NCI-H526 (cell line): ENCODE data around the gene PTX4.

ENCODE experiments used
- DNase-seq, 2 experiments: peaks; one replicate each; lab custom pipeline; 2025; lab: John Stamatoyannopoulos, UW

The PTX4 gene

DNA sequence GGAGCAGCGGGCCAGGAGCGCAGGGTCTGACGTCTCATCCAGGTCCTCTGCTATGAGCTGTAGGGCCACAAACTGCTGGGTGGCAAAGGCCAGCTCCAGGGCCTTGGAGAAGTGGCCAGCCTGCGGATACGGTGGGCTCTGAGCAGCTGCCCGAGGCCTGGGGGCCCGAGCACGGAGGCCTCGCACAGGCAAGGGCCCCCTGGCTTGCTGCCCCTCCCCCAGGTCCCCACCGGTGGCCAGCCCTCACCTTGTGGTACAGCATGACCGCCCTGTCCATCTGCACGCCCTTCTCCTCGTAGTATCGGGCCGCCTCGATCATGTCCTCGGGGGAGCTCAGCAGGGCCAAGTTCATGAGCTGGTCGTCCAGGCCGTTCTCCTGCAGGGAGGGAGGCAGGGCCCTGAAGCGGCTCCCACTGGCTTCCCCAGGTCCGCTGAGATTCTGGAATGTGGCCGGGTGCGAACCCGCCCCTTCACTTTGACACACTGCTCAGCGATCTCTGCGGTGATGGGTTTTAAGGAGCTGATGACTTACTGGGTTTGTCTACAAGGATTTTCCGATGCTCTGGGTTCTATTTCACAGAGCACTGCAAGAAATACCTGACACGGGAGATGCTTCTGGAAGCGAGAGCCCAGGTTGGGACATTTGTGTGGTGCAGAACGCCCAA is 35.0 kb upstream of the PTX4 start:
- DNase-seq = no peak

DNA sequence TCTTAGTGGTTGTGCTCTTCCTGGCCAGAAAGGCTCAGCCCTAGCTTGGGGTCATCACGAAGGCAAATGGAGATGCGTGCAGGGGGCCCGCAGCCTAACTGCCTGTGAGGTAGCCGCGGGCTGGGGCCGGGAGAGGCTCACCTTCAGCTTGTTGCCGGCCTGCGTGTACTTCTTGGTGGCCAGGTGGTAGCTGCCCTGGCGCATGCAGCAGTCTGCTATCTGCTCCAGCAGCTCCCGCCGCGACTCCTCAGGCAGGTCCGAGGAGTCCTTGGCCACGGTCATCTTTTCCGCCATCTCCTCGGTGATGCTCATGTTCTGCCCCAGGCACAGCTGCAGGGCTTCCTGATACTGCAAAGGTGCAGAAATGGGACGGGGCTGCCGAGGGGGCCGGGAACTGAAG is 31.7 kb upstream of the PTX4 start:
- DNase-seq = no peak

GRCh38 chr16:1519831-1520230 is 31.1 kb upstream of the PTX4 start:
- DNase-seq = no peak

DNA sequence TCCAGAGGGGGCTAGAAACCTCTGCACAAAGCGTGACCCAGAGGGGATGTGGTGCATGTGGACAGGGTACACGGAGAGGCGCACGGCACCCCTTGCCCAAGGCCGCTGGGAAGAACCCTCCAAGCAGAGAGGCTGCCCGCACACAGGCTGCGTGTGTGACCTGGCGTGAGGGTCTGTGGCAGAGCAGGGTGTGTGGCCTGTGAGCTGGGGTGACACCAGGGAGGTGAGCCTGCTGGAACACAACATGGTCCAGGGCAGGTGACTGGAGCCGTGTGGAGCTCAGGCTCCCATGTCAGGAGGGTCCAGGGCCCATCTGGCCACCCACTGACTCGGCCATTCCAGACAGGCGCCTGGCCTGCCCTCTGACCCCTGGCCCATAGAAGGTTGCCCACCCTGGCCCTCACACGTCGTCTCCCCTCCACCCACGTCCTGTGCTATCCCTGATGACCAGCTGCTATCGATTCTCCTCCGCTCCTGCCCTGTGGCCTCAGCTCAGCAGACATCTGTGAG is 29.9 kb upstream of the PTX4 start:
- no peak for DNase-seq

- no peak for DNase-seq
Observed at GRCh38 chr16:1514507-1514906, 25.8 kb upstream of the PTX4 start.

DNA sequence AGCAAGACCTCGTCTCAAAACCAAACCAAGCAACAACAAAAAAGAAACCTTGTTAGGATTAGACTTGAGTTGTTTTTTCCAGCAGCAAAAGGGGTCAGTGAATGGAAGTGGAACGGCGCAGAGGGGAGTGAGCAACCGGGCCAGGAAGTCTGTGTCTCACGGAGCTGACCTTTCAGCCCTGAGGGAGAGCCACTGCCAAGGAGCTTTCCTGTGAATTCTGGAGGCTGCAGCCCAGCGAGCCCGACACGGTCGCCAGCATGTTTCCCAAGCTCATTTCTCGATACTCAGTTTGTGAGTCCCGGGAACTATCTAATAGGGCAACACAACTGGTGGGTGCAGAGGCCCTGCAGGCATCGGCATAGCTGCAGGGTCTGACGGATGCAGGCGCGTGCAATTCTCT is 24.0 kb upstream of the PTX4 start:
- DNase-seq = no peak

DNA sequence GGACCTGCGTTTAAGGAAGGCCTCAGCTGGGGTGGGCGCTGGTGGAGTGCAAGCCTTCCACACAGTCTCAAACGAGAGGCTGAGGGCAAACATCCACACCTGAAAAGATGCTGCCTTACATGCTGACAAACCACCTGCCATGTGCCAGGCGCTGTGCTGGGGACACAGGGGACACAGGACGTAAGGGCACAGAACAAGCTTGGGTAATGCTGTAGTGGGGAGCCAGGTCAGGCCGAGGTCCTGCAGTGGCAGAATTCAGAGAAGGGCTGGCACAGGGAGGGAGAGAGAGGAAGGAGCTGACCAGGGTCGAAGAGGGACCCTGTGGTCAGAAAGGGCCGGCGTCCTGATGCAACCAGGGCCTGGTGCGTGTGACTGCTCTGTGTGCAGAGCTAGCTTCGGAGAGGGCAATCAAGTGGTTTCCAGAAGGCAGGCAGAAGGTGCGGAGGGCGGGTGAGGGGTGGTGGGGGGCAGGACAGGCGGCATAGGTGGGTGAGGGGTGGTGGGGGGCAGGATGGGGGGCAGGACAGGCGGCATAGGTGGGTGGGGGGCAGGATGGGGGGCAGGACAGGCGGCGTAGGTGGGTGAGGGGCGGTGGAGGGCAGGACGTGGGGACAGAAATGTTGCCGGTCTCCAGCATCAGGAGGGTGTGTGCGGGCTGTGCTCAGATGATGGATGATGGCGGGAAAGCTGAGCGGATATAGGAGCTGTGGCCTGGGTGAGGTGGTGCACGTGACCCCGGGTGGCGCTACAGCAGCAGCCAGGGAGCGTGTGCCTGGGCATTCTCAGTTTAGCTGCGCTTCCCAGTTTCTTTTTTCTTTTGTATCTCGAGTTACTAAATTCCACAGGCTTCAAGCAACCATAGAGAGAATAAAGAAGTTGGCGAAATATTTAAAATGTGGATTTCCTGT is 23.2 kb upstream of the PTX4 start:
- peak in 1 of 2 experiments; percentile 13 for DNase-seq

- DNase-seq = no peak
Observed at GRCh38 chr16:1510941-1511351, 22.2 kb upstream of the PTX4 start.

GRCh38 chr16:1510272-1510671 is 21.5 kb upstream of the PTX4 start:
- DNase-seq = no peak

- DNase-seq = no peak
Observed at GRCh38 chr16:1509307-1510221, 20.8 kb upstream of the PTX4 start.

DNA sequence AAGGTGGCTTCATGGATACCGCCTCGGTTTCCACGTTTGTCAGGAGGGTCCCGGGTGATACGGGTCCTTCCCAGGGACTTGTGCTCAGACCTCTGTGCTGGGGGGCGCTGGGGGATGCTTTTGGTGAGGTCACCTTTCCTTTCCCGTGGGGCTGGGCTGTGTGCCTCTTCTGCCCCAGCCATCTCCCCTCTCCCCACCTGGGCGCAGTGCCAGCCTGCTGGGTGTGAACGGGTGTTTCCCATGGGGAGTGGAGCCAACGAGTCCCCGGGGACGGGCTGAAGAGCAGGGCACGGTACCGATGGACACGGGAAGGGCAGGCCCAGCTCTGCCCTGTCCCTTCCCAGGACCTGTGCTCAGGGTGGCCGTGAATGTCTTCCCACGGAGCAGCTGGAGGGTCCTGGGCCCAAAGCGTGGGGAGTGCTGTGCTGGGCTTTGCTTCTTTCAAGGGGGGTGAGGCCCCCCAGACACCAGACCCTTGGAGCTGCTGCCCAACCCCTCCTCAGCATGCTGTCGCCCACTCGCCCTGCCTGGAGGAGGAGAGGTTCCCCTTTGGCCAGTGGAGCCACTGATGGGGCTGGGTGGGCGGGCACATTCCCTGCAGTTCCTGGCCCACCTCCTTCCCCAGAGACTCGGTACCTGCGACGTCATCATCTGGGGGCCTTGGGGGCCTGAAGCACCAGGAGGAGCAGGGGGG is 19.9 kb upstream of the PTX4 start:
- DNase-seq = no peak

DNA sequence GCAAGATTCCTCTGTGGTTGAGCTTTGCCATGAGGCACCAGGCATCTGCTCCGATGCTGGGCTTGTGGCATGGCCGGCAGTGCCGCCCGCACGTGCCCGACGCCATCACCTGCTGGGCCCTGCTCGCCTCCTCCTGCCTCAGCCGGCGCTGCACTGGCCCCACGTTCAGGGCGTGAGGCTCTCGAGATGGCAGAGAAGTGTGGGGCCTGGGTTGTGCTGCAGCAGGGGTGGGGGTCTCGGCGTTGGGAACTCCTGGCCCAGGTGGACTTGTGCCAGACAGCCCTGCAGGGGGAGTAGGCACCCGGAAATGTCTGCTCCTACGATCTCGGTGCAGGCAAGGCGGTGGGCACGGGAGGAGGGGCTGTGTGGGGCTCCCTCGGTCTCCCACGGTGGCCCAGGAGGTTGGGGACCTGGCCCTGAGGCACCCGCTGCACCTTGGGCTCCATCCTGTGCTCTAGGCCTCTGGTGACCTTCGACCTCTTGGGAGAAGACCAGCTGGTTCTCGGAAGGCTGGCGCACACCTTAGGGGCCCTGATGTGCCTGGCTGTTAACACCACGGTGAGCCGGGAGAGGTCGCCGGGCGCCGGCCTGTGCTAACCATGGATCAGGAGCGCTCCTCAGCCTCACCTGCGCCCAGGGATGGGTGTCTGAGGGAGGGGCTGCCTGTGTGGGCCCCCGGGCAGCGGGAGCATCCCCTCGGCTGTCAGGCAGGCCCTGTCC is 17.9 kb upstream of the PTX4 start:
- DNase-seq = no peak

DNA sequence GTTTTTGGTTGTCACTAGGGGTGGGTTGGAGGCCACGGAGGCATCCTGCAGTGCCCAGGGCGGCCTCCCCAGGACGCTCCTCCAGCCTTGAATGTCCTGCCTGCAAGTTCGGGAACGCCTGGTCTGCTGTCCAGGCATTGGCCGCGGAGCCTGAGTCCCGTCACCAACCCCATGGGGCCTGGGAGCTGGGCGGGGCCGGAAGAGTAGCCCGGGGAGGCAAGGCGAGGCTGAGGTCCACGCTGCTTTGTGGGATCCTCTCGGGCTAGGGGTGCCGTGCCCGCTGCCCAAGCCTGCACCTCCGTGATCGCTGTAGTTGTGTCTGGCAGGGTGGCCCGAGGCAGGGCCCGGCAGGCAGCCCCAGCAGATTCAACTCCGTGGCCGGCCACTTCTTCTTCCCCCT is 17.2 kb upstream of the PTX4 start:
- no peak for DNase-seq

GRCh38 chr16:1505073-1505844 is 16.5 kb upstream of the PTX4 start:
- no peak for DNase-seq

DNA sequence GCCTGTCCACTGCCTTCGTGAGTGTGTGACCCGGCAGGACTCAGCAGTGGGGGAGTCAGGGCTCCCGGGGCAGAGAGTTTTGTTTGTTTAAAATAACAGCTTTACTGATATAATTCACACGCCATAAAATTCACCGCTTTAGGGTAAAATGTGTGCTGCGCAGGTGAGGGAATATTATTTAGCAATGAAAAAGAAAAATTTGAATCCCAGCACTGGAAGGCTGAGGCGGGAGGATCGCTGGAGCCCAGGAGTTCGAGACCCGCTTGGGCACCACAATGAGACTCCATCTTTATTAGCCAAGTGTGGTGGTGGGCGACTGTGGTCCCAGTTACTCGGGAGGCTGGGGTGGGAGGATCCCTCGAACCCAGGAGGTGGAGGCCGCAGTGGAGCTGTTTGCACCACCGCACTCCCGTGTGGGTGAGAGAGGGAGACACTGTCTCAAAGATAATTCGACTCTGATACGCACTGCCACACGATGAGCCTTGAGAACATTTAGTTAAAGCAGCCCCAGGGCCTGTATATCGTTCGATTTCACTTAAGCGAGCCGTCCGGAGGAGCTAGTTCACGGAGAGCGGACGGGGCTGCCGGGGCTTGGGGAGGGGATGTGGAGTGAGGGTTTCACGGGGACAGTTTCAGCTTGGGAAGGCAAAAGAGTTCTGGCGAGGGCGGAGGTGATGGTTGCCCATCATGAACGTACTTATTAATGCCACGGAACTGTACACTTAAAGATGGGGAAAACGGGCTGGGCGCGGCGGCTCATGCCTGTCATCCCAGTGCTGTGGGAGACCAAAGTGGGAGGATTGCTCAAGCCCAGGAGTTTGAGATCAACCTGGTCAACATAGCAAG is 14.6 kb upstream of the PTX4 start:
- no peak for DNase-seq

- DNase-seq = no peak
Observed at GRCh38 chr16:1502092-1503004, 13.6 kb upstream of the PTX4 start.

DNA sequence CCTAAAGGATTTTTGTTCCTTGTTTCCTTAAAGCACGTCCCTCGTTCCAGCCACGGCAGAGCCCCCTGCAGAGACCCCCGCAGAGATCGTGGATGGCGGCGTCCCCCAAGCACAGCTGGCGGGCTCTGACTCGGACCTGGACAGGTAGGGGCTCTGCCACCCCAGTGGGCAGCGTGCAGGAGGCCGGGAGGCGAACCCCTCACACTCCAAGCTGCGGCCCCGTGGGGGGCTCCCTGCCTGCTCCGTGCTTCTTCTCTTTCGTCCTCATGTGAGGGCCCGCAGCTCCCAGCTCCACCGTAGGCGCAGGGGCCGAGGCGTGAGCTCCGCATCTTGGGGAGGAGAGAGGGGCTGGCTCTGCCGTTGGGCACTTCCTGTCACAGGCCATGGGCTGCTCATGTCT is 12.9 kb upstream of the PTX4 start:
- no peak for DNase-seq
